Body of pancreas (tissue), 4 donors: ENCODE data around the gene ANTKMT.

Source experiments
- POLR2A ChIP-seq, 3 donors: fragments of 450-650 bp; IDR thresholded peaks; one replicate each; pipeline ENCODE4 v1.6.1; 2016; ENCODE audit warnings: antibody characterized with exemption in 3 of 3, mild to moderate bottlenecking in 2 of 3
- TF ChIP-seq, protein P1 (sequence below), 7 experiments: fragments of 450-650 bp in 4 of 7; fragments of 200-600 bp in 3 of 7; sonication (generic) in 3 of 7; IDR thresholded peaks; one replicate each; pipeline ENCODE4 v1.5.1; 2016 to 2019; ENCODE audit warnings: antibody characterized with exemption in 7 of 7

GRCh38 chr16:694187-694862, 26.6 kb upstream of the ANTKMT start:
- TF ChIP-seq, protein P1, sequence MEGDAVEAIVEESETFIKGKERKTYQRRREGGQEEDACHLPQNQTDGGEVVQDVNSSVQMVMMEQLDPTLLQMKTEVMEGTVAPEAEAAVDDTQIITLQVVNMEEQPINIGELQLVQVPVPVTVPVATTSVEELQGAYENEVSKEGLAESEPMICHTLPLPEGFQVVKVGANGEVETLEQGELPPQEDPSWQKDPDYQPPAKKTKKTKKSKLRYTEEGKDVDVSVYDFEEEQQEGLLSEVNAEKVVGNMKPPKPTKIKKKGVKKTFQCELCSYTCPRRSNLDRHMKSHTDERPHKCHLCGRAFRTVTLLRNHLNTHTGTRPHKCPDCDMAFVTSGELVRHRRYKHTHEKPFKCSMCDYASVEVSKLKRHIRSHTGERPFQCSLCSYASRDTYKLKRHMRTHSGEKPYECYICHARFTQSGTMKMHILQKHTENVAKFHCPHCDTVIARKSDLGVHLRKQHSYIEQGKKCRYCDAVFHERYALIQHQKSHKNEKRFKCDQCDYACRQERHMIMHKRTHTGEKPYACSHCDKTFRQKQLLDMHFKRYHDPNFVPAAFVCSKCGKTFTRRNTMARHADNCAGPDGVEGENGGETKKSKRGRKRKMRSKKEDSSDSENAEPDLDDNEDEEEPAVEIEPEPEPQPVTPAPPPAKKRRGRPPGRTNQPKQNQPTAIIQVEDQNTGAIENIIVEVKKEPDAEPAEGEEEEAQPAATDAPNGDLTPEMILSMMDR (IDR thresholded peaks at IDR 0.05) = no peak
- no peak for TF ChIP-seq POLR2A (IDR thresholded peaks at IDR 0.05)
